GM11168 (cell line): ENCODE data around the gene GABRD.
"Not testable (repeated sequence)": the region's sequence is repeated elsewhere in the genome, so short reads cannot be mapped to it uniquely, and the experiment has no call there.

Experiments used
- in situ Hi-C: fragments of 300-500 bp; cut with MboI; formaldehyde crosslinking; loops from one replicate; pipeline ENCODE4 v1.12.0; 2022; ENCODE audit warnings: low sequenced_read_pairs; ENCODE audit not compliant: unreplicated experiment

The GABRD gene

GRCh38 chr1:2019172-2019543 is at the start of gene GABRD:
GABRD (plus strand) TSS chr1:2019345; CDS start chr1:2019424, 79 bp downstream.
- in situ Hi-C loops, result no loop called here

GRCh38 chr1:1969505-1969900 is 49.6 kb upstream of the GABRD start:
- in situ Hi-C loops, result no loop called here

GRCh38 chr1:1969953-1970716 is 49.0 kb upstream of the GABRD start:
- in situ Hi-C loops, result no loop called here

GRCh38 chr1:1971017-1971416 is 48.1 kb upstream of the GABRD start:
- in situ Hi-C loops, result no loop called here

GRCh38 chr1:1971688-1972087 is 47.5 kb upstream of the GABRD start:
- in situ Hi-C loops, result no loop called here

- in situ Hi-C loops, result no loop called here
Observed at GRCh38 chr1:1972976-1973715, 46.0 kb upstream of the GABRD start.

- in situ Hi-C loops, result no loop called here
Observed at GRCh38 chr1:1973716-1974642, 45.2 kb upstream of the GABRD start.

- in situ Hi-C loops, result no loop called here
Observed at GRCh38 chr1:1974834-1975233, 44.3 kb upstream of the GABRD start.

GRCh38 chr1:1975535-1975934 is 43.6 kb upstream of the GABRD start:
- in situ Hi-C loops, result no loop called here

GRCh38 chr1:1976031-1976430 is 43.1 kb upstream of the GABRD start:
- in situ Hi-C loops, result no loop called here

GRCh38 chr1:1978108-1978507 is 41.0 kb upstream of the GABRD start:
- in situ Hi-C loops, result no loop called here

- in situ Hi-C loops, result not testable (repeated sequence)
Observed at GRCh38 chr1:1978690-1979481, 40.3 kb upstream of the GABRD start.

GRCh38 chr1:1979482-1980165 is 39.5 kb upstream of the GABRD start:
- in situ Hi-C loops, result no loop called here

- in situ Hi-C loops, result no loop called here
Observed at GRCh38 chr1:1980467-1981141, 38.5 kb upstream of the GABRD start.

- in situ Hi-C loops, result no loop called here
Observed at GRCh38 chr1:1981142-1981500, 38.0 kb upstream of the GABRD start.

- in situ Hi-C loops, result not testable (repeated sequence)
Observed at GRCh38 chr1:1981631-1982327, 37.4 kb upstream of the GABRD start.

GRCh38 chr1:1982379-1983232 is 36.5 kb upstream of the GABRD start:
- in situ Hi-C loops, result no loop called here
